PC-3 (cell line): Measurements from ENCODE around the gene COX7A2L. TPM values are rescaled to one million over a fixed set of nuclear protein-coding genes. Genes with fewer than 3 reads are reported as not detected.

Experiments used
- ATAC-seq: fragments of 200-7000 bp; cut with Tn5 transposase; 2 replicates; pipeline ENCODE4 v1.9.1; 2020; ENCODE audit warnings: mild to moderate bottlenecking, moderate library complexity
- BruUV-seq: library from RNA; stranded (reverse); fragments of 400-500 nt; replicated peaks from 2 replicates; lab custom pipeline; 2021; lab: Mats Ljungman, UMichigan
- CTCF ChIA-PET: fragments of 300-600 bp; sonication (Branson Sonifier 250); formaldehyde crosslinking; loops from one replicate; lab custom pipeline; 2022; ENCODE audit warnings: antibody characterized with exemption; lab: Charles Lee
- POLR2A ChIA-PET: fragments of 300-600 bp; sonication (Branson Sonifier 250); formaldehyde crosslinking; loops from one replicate; lab custom pipeline; 2022; ENCODE audit warnings: antibody characterized with exemption; ENCODE audit not compliant: unreplicated experiment; lab: Charles Lee
- DNase-seq: peaks from one replicate; pipeline ENCODE4 v3.0.0-alpha.2; 2015
- H2AFZ ChIP-seq: fragments of 300-600 bp; sonication (generic); 2 replicates; pipeline ENCODE4 v1.6.0; 2016; ENCODE audit warnings: antibody characterized with exemption, low read length
- H3F3A ChIP-seq: fragments of 300-600 bp; sonication (generic); one replicate; pipeline ENCODE4 v1.6.0; 2017; ENCODE audit warnings: antibody characterized with exemption, low read length, control low read depth, mild to moderate bottlenecking; ENCODE audit not compliant: unreplicated experiment
- H3K27ac ChIP-seq: fragments of 300-600 bp; sonication (generic); 2 replicates; pipeline ENCODE4 v1.5.1; 2016; ENCODE audit warnings: mild to moderate bottlenecking, low read length
- H3K27me3 ChIP-seq: fragments of 300-600 bp; sonication (generic); 2 replicates; pipeline ENCODE4 v1.6.1; 2016; ENCODE audit warnings: low read length, mixed read lengths
- H3K36me3 ChIP-seq: fragments of 300-600 bp; sonication (generic); 2 replicates; pipeline ENCODE4 v1.6.1; 2016; ENCODE audit warnings: low read depth, mixed run types, low read length, mixed read lengths
- H3K4me1 ChIP-seq: fragments of 300-600 bp; sonication (generic); 2 replicates; pipeline ENCODE4 v1.5.1; 2016; ENCODE audit warnings: low read length; ENCODE audit not compliant: insufficient read depth
- H3K4me2 ChIP-seq: fragments of 300-600 bp; sonication (generic); 2 replicates; pipeline ENCODE4 v1.6.0; 2016; ENCODE audit warnings: low read length
- H3K4me3 ChIP-seq: fragments of 300-600 bp; sonication (generic); 2 replicates; pipeline ENCODE4 v1.5.1; 2016; ENCODE audit warnings: mild to moderate bottlenecking, low read length, mixed read lengths
- H3K79me2 ChIP-seq: fragments of 300-600 bp; sonication (generic); 2 replicates; pipeline ENCODE4 v1.6.1; 2017; ENCODE audit warnings: low read length, mixed read lengths
- H3K9ac ChIP-seq: fragments of 300-600 bp; sonication (generic); 2 replicates; pipeline ENCODE4 v1.6.0; 2016; ENCODE audit warnings: mild to moderate bottlenecking, low read length
- H3K9me2 ChIP-seq: fragments of 300-600 bp; sonication (generic); replicated peaks from 2 replicates; pipeline ENCODE4 v1.6.1; 2016; ENCODE audit warnings: mixed run types, low read length, mixed read lengths
- H3K9me3 ChIP-seq: fragments of 300-600 bp; sonication (generic); 2 replicates; pipeline ENCODE4 v1.6.1; 2016; ENCODE audit warnings: low read length, mixed read lengths
- H4K20me1 ChIP-seq: fragments of 300-600 bp; sonication (generic); 2 replicates; pipeline ENCODE4 v1.6.1; 2016; ENCODE audit warnings: low read length, mixed read lengths
- EZH2 ChIP-seq: fragments of 300-600 bp; sonication (generic); IDR thresholded peaks from one replicate; pipeline ENCODE4 v1.6.1; 2017; ENCODE audit warnings: antibody characterized with exemption, mild to moderate bottlenecking, low read length; ENCODE audit not compliant: unreplicated experiment
- EZH2phosphoT487 ChIP-seq: fragments of 300-600 bp; sonication (generic); IDR thresholded peaks from 2 replicates; pipeline ENCODE4 v1.6.1; 2018; ENCODE audit warnings: mild to moderate bottlenecking, antibody characterized with exemption, low read length, borderline replicate concordance
- intact Hi-C: fragments of 100-400 bp; cut with micrococcal nuclease; formaldehyde crosslinking; loops from 2 replicates; pipeline ENCODE4 v1.9.0; 2023
- total RNA-seq: library from RNA; depleted of rRNA; stranded (reverse); fragments of >200 nt; gene quantifications from 2 replicates; pipeline ENCODE4 v1.2.3, GENCODE V29; 2014
- TF ChIP-seq, protein P1 (sequence below): fragments of 300-600 bp; sonication (generic); conservative IDR thresholded peaks from 2 replicates; pipeline ENCODE4 v1.5.1; 2017; ENCODE audit warnings: antibody characterized with exemption, low read depth, mild to moderate bottlenecking, low read length

Gene COX7A2L
- total RNA-seq, 1 experiment from 2014 or later: 120 TPM

DNA sequence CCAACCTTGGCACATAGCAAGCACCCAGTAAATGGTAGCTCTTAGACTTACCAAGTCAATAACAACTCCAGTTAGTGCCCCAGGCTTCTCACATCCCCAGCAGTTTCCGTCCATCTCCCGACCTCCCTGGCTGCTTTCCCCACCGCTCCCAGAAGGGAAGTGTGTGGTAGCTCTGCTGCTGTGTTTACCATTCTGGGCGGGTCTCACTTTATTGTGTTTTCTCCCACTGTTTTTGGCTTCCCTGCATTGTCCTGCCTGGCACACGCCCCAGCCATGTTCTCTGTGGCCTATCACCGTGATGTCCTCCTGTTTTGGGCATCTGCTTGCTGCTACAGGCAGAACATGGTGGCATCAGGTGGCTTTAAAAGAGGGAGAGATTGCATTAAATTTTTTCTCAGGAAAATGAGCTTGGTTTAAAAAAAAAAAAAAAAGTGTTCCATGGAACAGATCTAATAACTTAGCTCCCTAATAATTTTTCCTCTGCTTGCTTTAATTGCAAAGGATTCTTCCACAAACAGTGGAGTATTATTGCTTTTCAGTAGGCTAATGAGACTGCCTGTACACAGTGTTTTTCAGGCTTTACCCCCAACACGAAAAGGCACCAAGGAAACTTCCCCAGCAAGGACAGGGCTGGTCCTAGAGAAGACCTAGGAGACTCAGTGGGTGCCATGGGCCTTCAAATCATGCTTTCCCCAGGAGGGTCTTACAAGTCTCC, 8.0 kb upstream of the COX7A2L start:
- H3K4me3 ChIP-seq: no peak overlapping the region
- BruUV-seq: no TSS peak
- H3K4me2 ChIP-seq: peak overlapping the region; percentile 38
- H4K20me1 ChIP-seq: no peaks in the 10 kb centered on the region
- H3K27me3 ChIP-seq: no peaks in the 10 kb centered on the region
- peak overlapping the region; percentile 27 for H2AFZ ChIP-seq
- no peaks in the 10 kb centered on the region for H3F3A ChIP-seq
- no peaks in the 10 kb centered on the region for H3K79me2 ChIP-seq
- no peaks in the 10 kb centered on the region for H3K9me3 ChIP-seq
- H3K4me1 ChIP-seq: peaks cover 14% of the 10 kb centered on the region
- no peak overlapping the region for H3K27ac ChIP-seq
- TF ChIP-seq, protein P1, sequence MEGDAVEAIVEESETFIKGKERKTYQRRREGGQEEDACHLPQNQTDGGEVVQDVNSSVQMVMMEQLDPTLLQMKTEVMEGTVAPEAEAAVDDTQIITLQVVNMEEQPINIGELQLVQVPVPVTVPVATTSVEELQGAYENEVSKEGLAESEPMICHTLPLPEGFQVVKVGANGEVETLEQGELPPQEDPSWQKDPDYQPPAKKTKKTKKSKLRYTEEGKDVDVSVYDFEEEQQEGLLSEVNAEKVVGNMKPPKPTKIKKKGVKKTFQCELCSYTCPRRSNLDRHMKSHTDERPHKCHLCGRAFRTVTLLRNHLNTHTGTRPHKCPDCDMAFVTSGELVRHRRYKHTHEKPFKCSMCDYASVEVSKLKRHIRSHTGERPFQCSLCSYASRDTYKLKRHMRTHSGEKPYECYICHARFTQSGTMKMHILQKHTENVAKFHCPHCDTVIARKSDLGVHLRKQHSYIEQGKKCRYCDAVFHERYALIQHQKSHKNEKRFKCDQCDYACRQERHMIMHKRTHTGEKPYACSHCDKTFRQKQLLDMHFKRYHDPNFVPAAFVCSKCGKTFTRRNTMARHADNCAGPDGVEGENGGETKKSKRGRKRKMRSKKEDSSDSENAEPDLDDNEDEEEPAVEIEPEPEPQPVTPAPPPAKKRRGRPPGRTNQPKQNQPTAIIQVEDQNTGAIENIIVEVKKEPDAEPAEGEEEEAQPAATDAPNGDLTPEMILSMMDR: no peak
- TF ChIP-seq EZH2 (no peak), EZH2phosphoT487 (no peak)
- H3K9me2 ChIP-seq: no peaks in the 10 kb centered on the region
- H3K36me3 ChIP-seq: no peaks in the 10 kb centered on the region
- H3K9ac ChIP-seq: no peak overlapping the region
- ATAC-seq: peak; percentile 98
- peak; percentile 76 for DNase-seq
- ChIA-PET CTCF (no interaction called here), POLR2A (interaction anchor here (0.7 kb wide), 2 partner anchors 41 to 339 kb away, joined by 4 to 13 read pairs; no protein-coding TSS in a partner anchor)
- intact Hi-C loops: loop anchor here (2.0 to 10.0 kb wide), 5 partner anchors 53 to 416 kb away; partner anchors contain the start of gene MTA3

DNA sequence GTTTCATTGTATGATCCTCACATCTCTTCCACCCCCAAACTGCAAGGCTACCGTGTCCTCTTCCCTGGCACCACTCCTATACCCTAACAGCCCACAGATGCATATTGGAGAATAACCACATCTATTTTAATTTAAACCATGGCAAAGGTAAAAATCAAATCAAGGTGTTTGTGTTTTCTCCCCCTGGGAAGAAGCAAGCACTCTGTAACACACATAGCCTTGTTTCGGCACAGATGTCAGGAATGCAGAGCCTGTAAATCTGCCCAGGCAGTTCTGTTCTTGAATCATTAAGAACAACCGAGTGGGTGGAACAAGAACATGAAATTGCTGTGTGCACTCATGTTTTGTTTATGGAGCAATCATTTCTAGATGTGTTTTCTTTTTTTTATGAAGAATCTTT, 6.8 kb upstream of the COX7A2L start:
- ChIA-PET POLR2A (no interaction called here), CTCF (no interaction called here)
- H3K79me2 ChIP-seq: no peaks in the 10 kb centered on the region
- H3K4me1 ChIP-seq: peaks cover 14% of the 10 kb centered on the region
- H3F3A ChIP-seq: no peaks in the 10 kb centered on the region
- DNase-seq (no peak), ATAC-seq (no peak)
- no peaks in the 10 kb centered on the region for H3K9me2 ChIP-seq
- no peaks in the 10 kb centered on the region for H3K36me3 ChIP-seq
- H3K9ac ChIP-seq: no peak overlapping the region
- H3K4me2 ChIP-seq: no peak overlapping the region
- H3K27me3 ChIP-seq: no peaks in the 10 kb centered on the region
- TF ChIP-seq, protein P1: no peak
- TF ChIP-seq EZH2: no peak
- no peak for TF ChIP-seq EZH2phosphoT487
- intact Hi-C loops: loop anchor here (2.0 to 10.0 kb wide), 5 partner anchors 54 to 417 kb away; partner anchors contain the start of gene MTA3
- H3K4me3 ChIP-seq: no peak overlapping the region
- no peak overlapping the region for H2AFZ ChIP-seq
- H3K27ac ChIP-seq: no peak overlapping the region
- no peaks in the 10 kb centered on the region for H4K20me1 ChIP-seq
- no peaks in the 10 kb centered on the region for H3K9me3 ChIP-seq
- no TSS peak for BruUV-seq

DNA sequence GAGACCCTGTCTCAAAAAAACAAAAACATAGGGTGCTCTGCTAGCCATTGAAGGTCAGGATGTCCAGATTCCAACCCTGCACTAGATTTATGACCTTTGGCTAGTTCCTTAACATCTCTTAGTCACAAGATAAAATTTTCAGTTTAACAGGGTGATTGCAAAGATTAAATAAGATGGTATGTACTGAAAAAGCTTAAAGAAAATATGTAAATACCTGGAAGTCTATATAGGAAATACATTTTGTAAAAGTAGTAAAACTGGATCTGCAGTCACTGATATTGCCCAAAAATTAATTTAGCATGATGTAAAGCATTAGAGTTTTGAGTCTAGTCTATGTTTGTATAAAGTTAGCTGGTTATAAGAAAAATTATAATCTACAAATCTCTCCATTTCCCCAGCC, 5.4 kb upstream of the COX7A2L start:
- TF ChIP-seq EZH2 (no peak), EZH2phosphoT487 (no peak)
- TF ChIP-seq, protein P1: no peak
- CTCF ChIA-PET: no interaction called here

More for the DNA sequence above, 5.4 kb upstream of the COX7A2L start:
- Histone ChIP-seq H3K9me2 (no peaks in the 10 kb centered on the region), H3K4me3 (no peak overlapping the region), H2AFZ (no peak overlapping the region), H3K9me3 (no peaks in the 10 kb centered on the region), H4K20me1 (no peaks in the 10 kb centered on the region), H3K79me2 (no peaks in the 10 kb centered on the region), H3K9ac (no peak overlapping the region), H3K4me2 (no peak overlapping the region), H3K27me3 (no peaks in the 10 kb centered on the region), H3F3A (no peaks in the 10 kb centered on the region), H3K36me3 (no peaks in the 10 kb centered on the region), H3K27ac (no peak overlapping the region), H3K4me1 (peaks cover 22% of the 10 kb centered on the region)
- POLR2A ChIA-PET: interaction anchor here (0.6 kb wide), 1 partner anchor 379 kb away, joined by 4 read pairs; no protein-coding TSS in a partner anchor
- ATAC-seq (no peak), DNase-seq (no peak)
- no TSS peak for BruUV-seq
- intact Hi-C loops: loop anchor here (5.0 to 10.0 kb wide), 4 partner anchors 56 to 418 kb away; partner anchors contain the start of gene MTA3
